Liver (tissue), 9 donors: Measurements from ENCODE around the gene TXNDC8. TPM values are rescaled to one million over a fixed set of nuclear protein-coding genes. Genes with fewer than 3 reads are reported as not detected.

ENCODE experiments used
- DNase-seq: peaks from one replicate; pipeline ENCODE4 v3.0.0-alpha.2; 2017; ENCODE audit warnings: low spot score
- H3K27ac ChIP-seq, 2 donors: one replicate each; pipeline ENCODE4 v1.7.0; 2013; ENCODE audit warnings: inconsistent platforms in 2 of 2, low read length in 2 of 2, control low read depth in 1 of 2, low read depth in 1 of 2, mild to moderate bottlenecking in 1 of 2
- H3K27me3 ChIP-seq, 4 donors: one replicate each; pipeline versions ENCODE4 v1.6.1 to v1.7.0; 2013; ENCODE audit warnings: low read length in 3 of 4, inconsistent platforms in 1 of 4, mild to moderate bottlenecking in 1 of 4, moderate library complexity in 1 of 4; ENCODE audit not compliant: control insufficient read depth in 4 of 4, insufficient read depth in 4 of 4
- H3K36me3 ChIP-seq, 4 donors: one replicate each; pipeline versions ENCODE4 v1.6.1 to v1.7.0; 2013; ENCODE audit warnings: low read length in 3 of 4, mild to moderate bottlenecking in 3 of 4, low read depth in 1 of 4, moderate library complexity in 1 of 4; ENCODE audit not compliant: control insufficient read depth in 4 of 4, insufficient read depth in 3 of 4
- H3K4me1 ChIP-seq, 4 donors: one replicate each; pipeline versions ENCODE4 v1.6.1 to v1.7.0; 2013; ENCODE audit warnings: low read length in 3 of 4, mild to moderate bottlenecking in 3 of 4, moderate library complexity in 1 of 4; ENCODE audit not compliant: control insufficient read depth in 4 of 4, insufficient read depth in 4 of 4
- H3K4me3 ChIP-seq, 3 donors: one replicate each; pipeline versions ENCODE4 v1.6.1 to v1.7.0; 2013; ENCODE audit warnings: low read length in 3 of 3, control low read depth in 1 of 3, low read depth in 1 of 3, mild to moderate bottlenecking in 1 of 3
- H3K9ac ChIP-seq, 2 donors: one replicate each; pipeline ENCODE4 v1.7.0; 2013; ENCODE audit warnings: low read length in 2 of 2, mild to moderate bottlenecking in 2 of 2, moderate library complexity in 2 of 2, control low read depth in 1 of 2, low read depth in 1 of 2
- H3K9me3 ChIP-seq, 4 donors: one replicate each; pipeline versions ENCODE4 v1.6.1 to v1.7.0; 2013; ENCODE audit warnings: low read length in 3 of 4; ENCODE audit not compliant: control insufficient read depth in 4 of 4
- EGR1 ChIP-seq, 2 donors: IDR thresholded peaks; 2 replicates each; pipeline ENCODE4 v1.6.1; 2016 to 2018; ENCODE audit warnings: antibody characterized with exemption in 2 of 2, low read depth in 2 of 2
- FOXA1 ChIP-seq: IDR thresholded peaks from 2 replicates; pipeline ENCODE4 v1.6.1; 2016; ENCODE audit warnings: antibody characterized with exemption
- GABPA ChIP-seq, 2 donors: IDR thresholded peaks in 1 of 2; conservative IDR thresholded peaks in 1 of 2; 2 replicates each; pipeline ENCODE4 v1.6.1; 2016; ENCODE audit warnings: antibody characterized with exemption in 2 of 2, mild to moderate bottlenecking in 1 of 2, moderate library complexity in 1 of 2
- HNF4A ChIP-seq, 2 donors: conservative IDR thresholded peaks; 2 replicates each; pipeline ENCODE4 v1.6.1; 2016; ENCODE audit warnings: antibody characterized with exemption in 2 of 2, mild to moderate bottlenecking in 2 of 2
- HNF4G ChIP-seq: IDR thresholded peaks from 2 replicates; pipeline ENCODE4 v1.6.1; 2016; ENCODE audit warnings: antibody characterized with exemption
- JUND ChIP-seq, 2 donors: IDR thresholded peaks; 2 replicates each; pipeline ENCODE4 v1.6.1; 2016; ENCODE audit warnings: antibody characterized with exemption in 2 of 2
- NR2F2 ChIP-seq: IDR thresholded peaks from 2 replicates; pipeline ENCODE4 v1.6.1; 2016; ENCODE audit warnings: antibody characterized with exemption
- RAD21 ChIP-seq, 2 donors: IDR thresholded peaks; 2 replicates each; pipeline ENCODE4 v1.6.1; 2016; ENCODE audit warnings: antibody characterized with exemption in 2 of 2, mild to moderate bottlenecking in 2 of 2
- RXRA ChIP-seq, 2 donors: IDR thresholded peaks; 2 replicates each; pipeline ENCODE4 v1.6.1; 2017 to 2018; ENCODE audit warnings: antibody characterized with exemption in 2 of 2, mild to moderate bottlenecking in 1 of 2
- SP1 ChIP-seq: IDR thresholded peaks from 2 replicates; pipeline ENCODE4 v1.6.1; 2018; ENCODE audit warnings: antibody characterized with exemption, mild to moderate bottlenecking
- TAF1 ChIP-seq: conservative IDR thresholded peaks from 2 replicates; pipeline ENCODE4 v1.6.1; 2016; ENCODE audit warnings: antibody characterized with exemption, mild to moderate bottlenecking
- YY1 ChIP-seq: IDR thresholded peaks from 2 replicates; pipeline ENCODE4 v1.6.1; 2016; ENCODE audit warnings: antibody characterized with exemption, mild to moderate bottlenecking
- WGBS: extraction: QIAGEN DNeasy Blood & Tissue Kit; methylation state at CpG from one replicate; pipeline ENCODE4 v1.1.7; 2013; 5-methylcytosine and 5-hydroxymethylcytosine counted together
- polyA plus RNA-seq, 2 donors: library from polyadenylated mRNA; stranded (reverse) in 1 of 2; unstranded in 1 of 2; fragments of 200-250 nt in 1 of 2; fragments of >200 nt in 1 of 2; fragmentation: Nextera tagmentation in 1 of 2; extraction: Ambion mirVana in 1 of 2; gene quantifications; one replicate each; pipeline versions ENCODE4 v1.2.1 to v1.2.3, GENCODE V29; 2013 to 2015
- total RNA-seq, 2 donors: library from RNA; depleted of rRNA; stranded (reverse); fragments of >200 nt; gene quantifications; one replicate each; pipeline ENCODE4 v1.2.3, GENCODE V29; 2014
- TF ChIP-seq, protein P1 (sequence below): IDR thresholded peaks from 2 replicates; pipeline ENCODE4 v1.6.1; 2016; ENCODE audit warnings: antibody characterized with exemption
- TF ChIP-seq, protein P2 (sequence below): fragments of 150-350 bp; IDR thresholded peaks from 2 replicates; pipeline ENCODE4 v1.5.1; 2017; ENCODE audit warnings: improper control_type of control experiment, low read depth, low read length; ENCODE audit not compliant: missing input control
- TF ChIP-seq, protein P3 (sequence below): IDR thresholded peaks from 2 replicates; pipeline ENCODE4 v1.6.1; 2016; ENCODE audit warnings: antibody characterized with exemption
- TF ChIP-seq, protein P4 (sequence below): IDR thresholded peaks from 2 replicates; pipeline ENCODE4 v1.6.1; 2016; ENCODE audit warnings: antibody characterized with exemption, mild to moderate bottlenecking
- TF ChIP-seq, protein P5 (sequence below): IDR thresholded peaks from 2 replicates; pipeline ENCODE4 v1.6.1; 2016; ENCODE audit warnings: antibody characterized with exemption
- donor health status: healthy.
- donor health status: healthy.
- donor health status: healthy.
- donor health status: healthy.
- donor health status: healthy.

Gene TXNDC8
- total and polyA plus RNA-seq, 4 donors, result not detected

DNA sequence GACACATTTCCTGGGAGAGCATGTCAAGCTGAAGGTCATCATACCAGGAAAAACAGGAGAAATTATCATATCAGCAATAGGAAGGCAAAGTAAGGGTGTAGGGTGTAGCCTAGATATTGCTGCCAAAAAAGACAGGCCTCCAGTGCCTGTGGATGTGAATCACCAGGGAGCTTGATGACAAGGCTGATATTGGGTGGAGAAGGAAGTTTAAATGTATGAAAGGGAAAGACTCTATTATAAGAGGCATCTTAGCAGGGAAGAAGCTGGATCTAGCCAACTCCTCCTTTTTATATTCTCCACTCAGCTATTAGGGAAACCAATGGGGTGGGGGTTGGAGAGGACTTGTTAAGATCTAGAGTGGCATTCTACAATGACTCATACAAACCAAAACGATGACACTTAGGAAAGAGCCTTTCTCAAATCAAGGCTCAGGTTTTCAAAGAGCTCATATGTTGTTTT, 13.4 kb upstream of the TXNDC8 start:
- TF ChIP-seq, protein P1, sequence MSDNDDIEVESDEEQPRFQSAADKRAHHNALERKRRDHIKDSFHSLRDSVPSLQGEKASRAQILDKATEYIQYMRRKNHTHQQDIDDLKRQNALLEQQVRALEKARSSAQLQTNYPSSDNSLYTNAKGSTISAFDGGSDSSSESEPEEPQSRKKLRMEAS, result no peak
- TF ChIP-seq SP1 (no peak), JUND (IDR thresholded peaks at IDR 0.05) (no peak), HNF4G (no peak), NR2F2 (no peak), RXRA (IDR thresholded peaks at IDR 0.05) (no peak), TAF1 (no peak)
- TF ChIP-seq, protein P2, sequence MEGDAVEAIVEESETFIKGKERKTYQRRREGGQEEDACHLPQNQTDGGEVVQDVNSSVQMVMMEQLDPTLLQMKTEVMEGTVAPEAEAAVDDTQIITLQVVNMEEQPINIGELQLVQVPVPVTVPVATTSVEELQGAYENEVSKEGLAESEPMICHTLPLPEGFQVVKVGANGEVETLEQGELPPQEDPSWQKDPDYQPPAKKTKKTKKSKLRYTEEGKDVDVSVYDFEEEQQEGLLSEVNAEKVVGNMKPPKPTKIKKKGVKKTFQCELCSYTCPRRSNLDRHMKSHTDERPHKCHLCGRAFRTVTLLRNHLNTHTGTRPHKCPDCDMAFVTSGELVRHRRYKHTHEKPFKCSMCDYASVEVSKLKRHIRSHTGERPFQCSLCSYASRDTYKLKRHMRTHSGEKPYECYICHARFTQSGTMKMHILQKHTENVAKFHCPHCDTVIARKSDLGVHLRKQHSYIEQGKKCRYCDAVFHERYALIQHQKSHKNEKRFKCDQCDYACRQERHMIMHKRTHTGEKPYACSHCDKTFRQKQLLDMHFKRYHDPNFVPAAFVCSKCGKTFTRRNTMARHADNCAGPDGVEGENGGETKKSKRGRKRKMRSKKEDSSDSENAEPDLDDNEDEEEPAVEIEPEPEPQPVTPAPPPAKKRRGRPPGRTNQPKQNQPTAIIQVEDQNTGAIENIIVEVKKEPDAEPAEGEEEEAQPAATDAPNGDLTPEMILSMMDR, result no peak
- TF ChIP-seq, protein P3, sequence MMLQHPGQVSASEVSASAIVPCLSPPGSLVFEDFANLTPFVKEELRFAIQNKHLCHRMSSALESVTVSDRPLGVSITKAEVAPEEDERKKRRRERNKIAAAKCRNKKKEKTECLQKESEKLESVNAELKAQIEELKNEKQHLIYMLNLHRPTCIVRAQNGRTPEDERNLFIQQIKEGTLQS, result no peak
- TF ChIP-seq, protein P4, sequence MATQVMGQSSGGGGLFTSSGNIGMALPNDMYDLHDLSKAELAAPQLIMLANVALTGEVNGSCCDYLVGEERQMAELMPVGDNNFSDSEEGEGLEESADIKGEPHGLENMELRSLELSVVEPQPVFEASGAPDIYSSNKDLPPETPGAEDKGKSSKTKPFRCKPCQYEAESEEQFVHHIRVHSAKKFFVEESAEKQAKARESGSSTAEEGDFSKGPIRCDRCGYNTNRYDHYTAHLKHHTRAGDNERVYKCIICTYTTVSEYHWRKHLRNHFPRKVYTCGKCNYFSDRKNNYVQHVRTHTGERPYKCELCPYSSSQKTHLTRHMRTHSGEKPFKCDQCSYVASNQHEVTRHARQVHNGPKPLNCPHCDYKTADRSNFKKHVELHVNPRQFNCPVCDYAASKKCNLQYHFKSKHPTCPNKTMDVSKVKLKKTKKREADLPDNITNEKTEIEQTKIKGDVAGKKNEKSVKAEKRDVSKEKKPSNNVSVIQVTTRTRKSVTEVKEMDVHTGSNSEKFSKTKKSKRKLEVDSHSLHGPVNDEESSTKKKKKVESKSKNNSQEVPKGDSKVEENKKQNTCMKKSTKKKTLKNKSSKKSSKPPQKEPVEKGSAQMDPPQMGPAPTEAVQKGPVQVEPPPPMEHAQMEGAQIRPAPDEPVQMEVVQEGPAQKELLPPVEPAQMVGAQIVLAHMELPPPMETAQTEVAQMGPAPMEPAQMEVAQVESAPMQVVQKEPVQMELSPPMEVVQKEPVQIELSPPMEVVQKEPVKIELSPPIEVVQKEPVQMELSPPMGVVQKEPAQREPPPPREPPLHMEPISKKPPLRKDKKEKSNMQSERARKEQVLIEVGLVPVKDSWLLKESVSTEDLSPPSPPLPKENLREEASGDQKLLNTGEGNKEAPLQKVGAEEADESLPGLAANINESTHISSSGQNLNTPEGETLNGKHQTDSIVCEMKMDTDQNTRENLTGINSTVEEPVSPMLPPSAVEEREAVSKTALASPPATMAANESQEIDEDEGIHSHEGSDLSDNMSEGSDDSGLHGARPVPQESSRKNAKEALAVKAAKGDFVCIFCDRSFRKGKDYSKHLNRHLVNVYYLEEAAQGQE, result no peak
- TF ChIP-seq, protein P5, sequence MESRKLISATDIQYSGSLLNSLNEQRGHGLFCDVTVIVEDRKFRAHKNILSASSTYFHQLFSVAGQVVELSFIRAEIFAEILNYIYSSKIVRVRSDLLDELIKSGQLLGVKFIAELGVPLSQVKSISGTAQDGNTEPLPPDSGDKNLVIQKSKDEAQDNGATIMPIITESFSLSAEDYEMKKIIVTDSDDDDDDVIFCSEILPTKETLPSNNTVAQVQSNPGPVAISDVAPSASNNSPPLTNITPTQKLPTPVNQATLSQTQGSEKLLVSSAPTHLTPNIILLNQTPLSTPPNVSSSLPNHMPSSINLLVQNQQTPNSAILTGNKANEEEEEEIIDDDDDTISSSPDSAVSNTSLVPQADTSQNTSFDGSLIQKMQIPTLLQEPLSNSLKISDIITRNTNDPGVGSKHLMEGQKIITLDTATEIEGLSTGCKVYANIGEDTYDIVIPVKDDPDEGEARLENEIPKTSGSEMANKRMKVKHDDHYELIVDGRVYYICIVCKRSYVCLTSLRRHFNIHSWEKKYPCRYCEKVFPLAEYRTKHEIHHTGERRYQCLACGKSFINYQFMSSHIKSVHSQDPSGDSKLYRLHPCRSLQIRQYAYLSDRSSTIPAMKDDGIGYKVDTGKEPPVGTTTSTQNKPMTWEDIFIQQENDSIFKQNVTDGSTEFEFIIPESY, result no peak
- no peak for DNase-seq
- no peak overlapping the region for H3K9ac ChIP-seq
- no peaks in the 10 kb centered on the region for H3K36me3 ChIP-seq
- H3K4me3 ChIP-seq, result no peak overlapping the region
- no peaks in the 10 kb centered on the region for H3K27me3 ChIP-seq
- H3K27ac ChIP-seq, result no peak overlapping the region
- 68% methylated on average over 1 of the region's 1 CpG for WGBS
- H3K4me1 ChIP-seq, result no peaks in the 10 kb centered on the region
- no peaks in the 10 kb centered on the region for H3K9me3 ChIP-seq

DNA sequence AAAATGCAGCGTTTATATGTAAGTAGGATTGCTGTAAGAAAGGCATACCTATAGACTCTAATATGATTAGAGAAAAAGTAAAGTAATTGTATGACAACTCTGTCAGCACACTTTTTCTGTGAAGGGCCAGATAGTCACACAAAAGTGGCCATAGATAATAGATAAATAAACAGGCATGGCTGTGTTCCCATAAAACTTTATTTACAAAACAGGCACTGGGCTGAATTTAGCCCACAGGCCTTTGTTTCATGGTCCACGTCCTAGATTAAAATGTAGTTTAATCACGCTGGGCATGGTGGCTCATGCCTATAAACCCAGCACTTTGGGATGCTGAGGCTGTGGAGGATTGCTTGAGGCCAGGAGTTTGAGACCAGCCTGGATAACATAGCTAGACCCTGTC, 8.7 kb upstream of the TXNDC8 start:
- no peaks in the 10 kb centered on the region for H3K4me1 ChIP-seq
- 29% methylated on average over 3 of the region's 3 CpGs for WGBS
- H3K27me3 ChIP-seq, result no peaks in the 10 kb centered on the region

More for the DNA sequence above, 8.7 kb upstream of the TXNDC8 start:
- DNase-seq, result no peak
- Histone ChIP-seq H3K27ac (no peak overlapping the region), H3K4me3 (no peak overlapping the region), H3K9ac (no peak overlapping the region), H3K9me3 (no peaks in the 10 kb centered on the region), H3K36me3 (no peaks in the 10 kb centered on the region)
- TF ChIP-seq YY1, result no peak
- no peak for TF ChIP-seq EGR1 (IDR thresholded peaks at IDR 0.05; ENCODE audit: low read depth in 2 of 2)
- TF ChIP-seq, protein P5, result no peak
- TF ChIP-seq, protein P1, result no peak
- TF ChIP-seq, protein P2, result no peak
- TF ChIP-seq, protein P3, result no peak
- no peak for TF ChIP-seq TAF1
- TF ChIP-seq HNF4A (conservative IDR thresholded peaks at IDR 0.05), result no peak
- no peak for TF ChIP-seq HNF4G
- no peak for TF ChIP-seq GABPA (IDR thresholded peaks at IDR 0.05 in 1 of 2, conservative IDR thresholded peaks at IDR 0.05 in 1 of 2)
- TF ChIP-seq NR2F2, result no peak
- no peak for TF ChIP-seq RAD21 (IDR thresholded peaks at IDR 0.05)
- no peak for TF ChIP-seq FOXA1
- TF ChIP-seq RXRA (IDR thresholded peaks at IDR 0.05), result no peak
